Measurements from ENCODE around the gene TLL2.

Gene TLL2

DNA sequence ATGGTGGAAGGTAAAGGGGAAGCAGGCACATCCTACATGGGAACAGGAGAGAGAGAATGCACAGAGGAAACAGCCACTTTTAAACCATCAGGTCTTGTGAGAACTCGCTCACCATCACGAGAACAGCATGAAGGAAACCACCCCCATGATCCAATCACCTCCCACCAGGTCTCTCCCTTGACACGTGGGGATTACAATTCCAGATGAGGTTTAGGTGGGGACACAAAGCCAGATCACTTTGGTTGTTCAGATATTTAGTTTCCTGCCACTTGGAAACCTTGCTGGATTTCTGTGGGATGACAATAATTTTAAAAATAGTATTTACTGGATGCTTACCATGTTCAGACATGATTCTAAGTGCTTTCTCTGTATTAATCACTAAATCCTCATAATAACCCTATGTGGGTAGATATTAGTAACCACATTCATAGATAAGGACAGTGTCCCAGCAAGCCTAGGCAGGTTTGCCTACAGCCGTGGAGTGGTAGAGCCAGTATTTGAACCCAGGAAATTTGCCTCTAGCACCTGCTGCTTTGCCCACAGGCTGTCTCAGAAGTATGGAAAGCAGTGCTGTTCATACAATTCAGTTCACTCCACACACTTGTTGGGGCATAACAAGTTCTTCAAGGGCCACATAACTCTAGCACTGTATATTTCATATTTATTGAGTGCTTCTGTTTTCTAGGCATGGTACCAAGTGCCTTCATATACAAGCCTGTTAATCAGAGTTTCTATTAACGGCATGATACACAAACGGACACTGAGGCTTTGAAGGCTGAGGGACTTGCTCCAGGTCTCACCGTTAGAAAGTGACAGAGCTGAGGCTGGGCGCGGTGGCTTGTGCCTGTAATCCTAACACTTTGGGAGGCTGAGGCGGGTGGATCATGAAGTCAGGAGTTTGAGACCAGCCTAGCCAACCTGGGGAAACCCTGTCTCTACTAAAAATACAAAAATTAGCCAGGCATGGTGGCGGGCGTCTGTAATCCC is 8.3 kb downstream of the TLL2 start:
- DNase-seq: no peak

DNA sequence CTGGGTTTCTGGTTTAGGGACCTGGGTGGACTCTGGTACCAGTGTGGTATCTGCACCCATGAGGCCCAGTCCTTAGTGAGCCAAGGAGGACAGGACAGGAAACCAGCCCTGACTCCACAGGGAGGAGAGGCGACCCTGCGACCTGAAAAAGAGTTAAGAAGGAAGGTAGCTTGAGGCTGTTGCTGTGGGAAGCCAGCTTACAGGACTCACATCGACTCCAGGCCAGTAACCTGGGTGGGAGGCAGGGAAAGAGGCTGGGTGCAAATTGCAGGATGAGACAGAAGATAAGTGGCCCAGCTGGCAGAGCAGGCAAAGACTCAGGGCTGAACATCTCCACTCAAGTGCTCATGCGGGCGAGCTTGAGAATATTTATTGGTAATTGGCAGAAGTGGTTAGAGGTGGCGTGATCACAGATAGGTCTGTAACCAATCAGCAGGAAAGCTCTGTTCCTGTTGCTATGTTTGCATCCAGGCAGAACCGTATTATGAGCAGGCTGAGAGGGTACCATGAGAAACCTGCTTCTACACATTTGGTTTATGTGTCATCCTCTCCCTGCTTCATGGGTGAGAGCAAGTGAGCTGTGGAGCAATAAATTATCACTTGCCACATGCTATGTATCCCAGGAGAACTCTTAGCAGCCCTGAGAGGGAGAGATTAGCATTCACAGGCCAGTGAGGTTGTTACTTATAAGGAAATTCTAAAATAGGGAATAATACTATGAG is 11.0 kb downstream of the TLL2 start:
- DNase-seq: no peak

DNA sequence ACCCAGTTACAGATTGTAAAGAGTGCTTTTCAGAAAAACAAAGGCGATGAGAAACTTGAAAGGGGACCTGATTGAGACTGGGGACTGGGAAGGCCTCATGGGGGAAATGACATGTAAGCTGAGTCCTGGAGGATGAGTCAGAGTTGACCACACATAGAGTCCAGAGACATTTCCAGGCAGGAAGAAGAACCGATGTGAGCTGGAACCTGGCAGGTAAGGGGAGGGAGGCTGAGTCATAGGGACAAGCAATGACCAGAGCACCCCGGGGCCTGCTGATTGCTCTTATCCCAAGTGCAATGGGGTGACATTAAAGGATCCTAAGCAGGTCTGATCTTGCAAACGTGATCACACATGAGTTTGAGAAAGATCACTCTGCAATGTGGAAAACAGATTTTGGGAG is 11.7 kb downstream of the TLL2 start:
- no peak for DNase-seq

DNA sequence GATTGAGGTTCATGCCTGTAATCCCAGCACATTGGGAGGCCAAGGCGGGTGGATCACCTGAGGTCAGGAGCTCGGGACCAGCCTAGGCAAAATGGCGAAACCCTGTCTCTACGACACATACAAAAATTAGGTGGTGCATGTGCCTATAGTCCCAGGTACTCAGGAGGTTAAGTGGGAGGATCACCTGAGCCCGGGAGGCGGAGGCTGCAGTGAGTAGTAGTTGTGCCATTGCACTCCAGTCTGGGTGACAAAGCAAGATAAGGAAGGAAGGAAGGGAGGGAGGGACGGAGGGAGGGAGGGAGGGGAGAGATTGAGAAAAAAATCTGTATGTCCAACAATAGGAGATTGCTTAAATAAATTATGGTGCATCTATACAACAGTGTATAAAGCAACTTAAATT is 13.2 kb downstream of the TLL2 start:
- DNase-seq: no peak

DNA sequence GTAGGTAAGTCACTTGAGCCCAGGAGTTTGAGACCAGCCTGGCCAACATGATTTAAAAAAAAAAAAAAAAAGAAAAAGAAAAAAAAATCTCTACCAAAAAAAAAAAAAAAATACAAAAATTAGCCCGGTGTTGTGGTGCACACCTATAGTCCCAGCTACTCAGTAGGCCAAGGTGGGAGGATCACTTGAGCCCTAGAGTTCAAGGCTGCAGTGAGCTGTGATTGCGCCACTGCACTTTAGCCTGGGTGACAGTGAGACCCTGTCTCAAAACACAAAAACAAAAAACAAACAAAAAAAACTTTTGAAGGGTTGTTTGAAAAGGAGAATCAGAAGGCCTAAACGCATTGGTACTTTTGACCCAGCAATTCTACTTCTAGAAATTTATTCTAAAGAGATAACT is 13.7 kb downstream of the TLL2 start:
- DNase-seq: no peak

DNA sequence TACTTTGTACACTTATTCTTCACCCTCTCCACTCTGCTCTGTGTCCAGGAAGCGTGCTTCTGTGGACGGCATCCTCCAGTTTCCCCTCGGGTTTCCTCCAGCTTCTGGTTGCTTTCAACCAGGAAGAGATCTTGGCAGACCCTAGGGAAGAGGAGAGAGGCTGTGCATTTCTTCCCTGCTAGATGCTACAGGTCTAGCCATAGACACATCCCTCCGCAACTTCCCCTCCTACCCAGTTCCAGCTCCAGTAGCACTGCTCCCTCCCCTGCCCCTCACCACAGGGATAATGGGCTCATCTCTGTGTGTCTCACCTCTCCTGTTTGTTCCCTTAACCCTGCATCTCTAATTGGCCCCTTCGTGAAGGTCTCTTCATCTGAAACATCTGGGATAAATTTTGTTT is 16.3 kb downstream of the TLL2 start:
- no peak for DNase-seq

DNA sequence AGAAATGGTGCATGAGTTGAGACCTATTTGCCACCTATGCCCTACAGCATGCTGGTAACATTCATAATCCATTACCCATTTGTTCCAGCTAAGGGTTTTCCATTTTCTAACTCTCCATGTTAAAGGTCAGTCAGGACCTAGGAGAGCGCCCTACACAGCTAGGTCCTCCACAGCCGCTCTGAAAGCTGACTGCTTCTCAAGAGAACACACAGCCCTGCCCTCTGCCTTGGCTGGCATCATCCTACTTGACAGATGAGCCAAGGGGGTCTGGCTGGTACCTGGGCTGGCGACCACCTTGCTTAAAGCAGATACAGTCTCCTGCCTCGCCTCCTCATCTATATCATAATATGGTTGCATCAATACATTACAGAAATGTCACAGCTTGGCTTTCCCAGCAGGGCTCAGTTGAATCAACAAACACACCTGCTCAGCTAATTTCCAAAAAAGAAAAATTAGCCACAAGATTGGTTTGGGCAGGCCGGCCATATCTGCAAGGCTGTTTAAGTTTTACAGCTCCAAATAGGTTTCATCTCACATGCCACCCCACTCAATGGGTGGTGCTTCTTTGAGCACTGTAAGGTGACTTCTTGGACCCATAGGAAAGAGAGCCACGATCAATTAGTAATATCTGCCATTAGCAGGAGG is 17.3 kb downstream of the TLL2 start:
- DNase-seq: no peak

DNA sequence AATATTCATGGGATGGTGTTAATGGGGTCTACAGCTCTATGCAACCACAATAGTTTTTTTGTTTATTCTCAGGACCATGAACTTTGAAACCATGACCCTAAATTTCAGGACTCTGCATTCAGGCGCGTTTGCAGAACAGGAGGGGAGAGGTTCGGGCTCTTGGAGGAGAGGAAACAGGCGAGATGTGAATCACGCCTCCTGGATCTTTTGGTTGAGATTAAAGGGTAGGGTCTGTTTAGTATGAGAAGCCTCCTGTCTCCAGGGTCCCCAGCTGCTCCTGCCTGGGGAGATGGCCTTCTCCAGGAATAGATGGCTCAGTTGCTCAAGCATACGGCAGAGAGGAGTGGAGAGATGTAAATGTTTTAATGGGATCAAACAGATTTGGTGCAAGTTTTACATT is 18.2 kb downstream of the TLL2 start:
- no peak for DNase-seq

DNA sequence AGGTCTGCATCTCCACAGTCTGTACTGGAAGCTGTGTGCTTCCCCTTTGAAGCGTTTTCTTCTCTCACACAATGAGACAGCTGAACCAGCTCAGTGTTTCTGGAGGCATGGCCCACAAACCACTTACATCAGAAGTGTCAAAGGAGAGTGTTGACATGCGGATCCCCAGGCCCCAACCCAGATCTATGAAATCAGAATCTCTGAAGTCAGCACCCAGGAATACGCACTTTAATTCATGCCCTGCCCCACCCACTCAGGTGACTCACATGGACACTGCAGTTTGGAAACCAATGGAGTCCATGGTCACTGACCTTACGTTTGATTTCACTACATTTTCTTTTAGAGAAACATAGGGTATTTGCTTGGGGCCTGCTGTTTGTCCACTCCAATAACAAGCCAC is 19.0 kb downstream of the TLL2 start:
- DNase-seq: no peak

DNA sequence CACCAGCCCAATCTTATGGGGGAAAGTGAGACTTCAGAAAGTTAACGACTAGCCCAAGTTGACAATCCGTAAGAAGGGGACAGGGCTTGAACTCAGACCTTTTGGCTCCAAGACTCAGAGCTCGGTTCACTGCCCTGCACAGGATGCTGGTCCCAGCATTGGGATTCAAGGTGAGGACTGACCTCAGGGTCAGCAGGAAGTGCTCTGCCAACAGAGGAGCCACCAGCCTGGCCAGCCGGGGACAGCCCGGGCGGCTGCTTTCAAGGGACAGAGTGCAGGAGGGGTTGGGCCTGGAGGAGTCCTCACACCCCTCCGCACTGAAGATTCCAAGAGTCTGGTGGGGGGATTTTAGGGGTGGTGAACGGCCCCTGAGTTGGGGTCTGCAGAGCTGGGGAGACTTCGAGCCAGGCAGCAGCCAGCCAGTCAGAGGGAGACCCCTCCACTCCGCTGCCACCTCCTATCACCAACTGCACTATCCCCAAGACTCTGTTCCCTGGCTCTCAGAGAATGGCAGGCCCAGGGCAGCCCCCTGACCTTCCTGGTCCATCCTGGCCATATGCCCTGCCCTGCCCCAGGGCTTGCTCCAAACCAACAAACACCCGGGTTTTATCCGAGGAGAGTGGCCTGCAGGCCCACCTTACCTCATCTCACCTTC is 19.7 kb downstream of the TLL2 start:
- DNase-seq: no peak

DNA sequence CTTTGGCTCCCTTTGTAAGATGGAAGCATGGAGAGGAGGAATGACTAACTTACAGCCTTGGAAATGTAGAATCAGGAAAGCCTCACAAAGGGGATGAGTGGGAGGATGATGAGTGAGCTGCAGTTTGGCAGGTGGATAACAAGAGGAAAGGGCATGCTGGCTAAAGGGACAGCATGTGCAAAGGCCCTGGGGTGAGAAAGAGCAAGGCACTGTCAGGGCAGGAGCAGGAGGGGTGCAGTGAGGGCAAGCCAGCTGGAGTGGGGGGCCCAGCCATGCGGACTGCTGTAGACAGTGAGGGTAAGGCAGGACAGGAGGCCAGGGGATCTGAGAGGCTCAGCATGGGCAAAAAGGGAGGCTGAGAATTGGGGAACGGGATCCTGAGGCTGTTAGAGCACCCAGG is 20.5 kb downstream of the TLL2 start:
- DNase-seq: no peak

DNA sequence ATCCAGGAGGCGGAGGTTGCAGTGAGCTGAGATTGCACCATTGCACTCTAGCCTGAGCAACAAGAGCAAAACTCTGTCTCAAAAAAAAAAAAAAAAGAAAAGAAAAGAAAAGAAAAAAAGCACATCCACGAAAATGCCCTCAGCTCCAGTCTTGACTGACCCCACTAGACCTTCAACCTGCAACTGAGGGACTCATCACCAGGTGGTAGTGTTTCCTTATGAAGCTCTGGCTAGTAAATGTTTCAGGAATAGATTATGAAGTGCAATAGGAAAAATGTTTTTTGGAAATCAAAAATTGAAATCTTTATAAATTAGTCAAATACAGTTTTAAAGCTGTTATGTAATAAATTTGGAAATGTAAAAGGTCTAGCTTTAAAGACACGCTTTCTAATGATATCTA is 22.4 kb downstream of the TLL2 start:
- DNase-seq: no peak

DNA sequence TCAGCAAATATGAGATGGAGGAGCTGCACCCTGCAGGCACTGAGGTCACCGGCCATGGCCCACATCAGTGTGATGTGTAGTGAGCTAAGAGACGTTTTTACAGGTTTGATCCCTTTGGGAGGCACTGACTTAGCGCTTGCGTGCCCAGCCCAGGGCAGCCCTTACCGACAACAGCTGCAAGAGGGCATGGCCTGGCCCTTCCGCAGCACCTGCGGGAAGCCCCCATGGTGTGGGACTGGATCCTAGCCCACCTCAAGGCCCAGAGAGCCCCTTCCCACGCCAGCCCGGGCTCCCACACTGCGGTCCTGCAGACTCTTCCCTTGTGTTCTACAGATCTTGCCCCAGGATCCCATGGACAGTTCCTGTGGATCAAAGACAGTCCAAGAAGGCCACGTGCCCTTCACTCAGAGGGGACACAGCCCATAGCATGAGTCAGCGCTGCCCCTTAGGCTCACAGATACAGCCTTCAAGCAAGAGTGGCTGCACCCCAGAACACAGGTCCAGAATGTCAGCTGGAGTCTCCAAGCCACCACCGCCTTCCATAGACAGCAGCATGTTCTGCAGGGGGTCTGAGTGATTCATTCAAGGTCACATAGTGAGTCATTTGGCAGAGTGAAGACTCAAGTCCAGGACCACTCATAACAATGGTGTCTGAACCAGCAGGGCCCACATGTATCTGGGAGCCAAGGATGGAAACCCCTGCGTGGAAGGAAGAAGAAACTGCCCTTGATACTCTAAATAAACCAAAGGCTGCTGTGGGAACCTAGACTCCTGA is 25.4 kb downstream of the TLL2 start:
- no peak for DNase-seq

DNA sequence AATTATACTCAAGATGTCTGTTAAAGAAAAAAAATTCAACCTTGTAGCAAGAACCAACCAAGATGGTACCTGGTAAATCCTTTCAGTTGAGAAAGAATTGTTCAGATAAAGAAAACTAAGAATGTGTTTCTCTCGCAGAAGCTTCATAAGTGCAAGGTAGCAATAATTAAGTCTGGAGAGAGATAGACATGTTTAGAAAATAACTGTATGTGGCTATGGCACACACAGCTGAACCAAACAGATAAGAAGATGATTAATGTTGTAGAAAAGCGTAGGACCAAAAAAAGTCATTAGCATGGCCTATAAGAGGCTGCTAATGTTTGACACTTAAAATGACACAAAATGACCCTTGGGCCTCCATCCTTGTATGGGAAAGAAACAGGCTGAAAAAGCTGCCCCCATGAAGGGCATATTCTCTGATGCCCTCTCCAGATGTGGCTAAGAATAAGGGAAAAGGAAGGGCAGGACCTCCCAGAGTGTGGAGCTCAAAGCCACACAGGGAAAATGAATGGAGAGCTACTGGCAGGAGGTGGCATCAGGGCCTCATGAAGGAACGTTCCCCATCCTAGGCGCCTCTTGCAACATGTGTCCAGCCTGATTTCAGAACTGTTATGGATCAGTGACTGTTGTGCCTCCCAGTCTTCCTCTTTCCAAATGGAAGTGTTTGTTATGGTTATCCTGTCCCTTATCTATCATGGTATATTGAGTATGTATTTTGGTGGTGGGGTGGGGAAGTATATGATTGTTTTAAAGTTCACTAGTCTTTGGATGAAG is 30.7 kb downstream of the TLL2 start:
- DNase-seq: no peak

DNA sequence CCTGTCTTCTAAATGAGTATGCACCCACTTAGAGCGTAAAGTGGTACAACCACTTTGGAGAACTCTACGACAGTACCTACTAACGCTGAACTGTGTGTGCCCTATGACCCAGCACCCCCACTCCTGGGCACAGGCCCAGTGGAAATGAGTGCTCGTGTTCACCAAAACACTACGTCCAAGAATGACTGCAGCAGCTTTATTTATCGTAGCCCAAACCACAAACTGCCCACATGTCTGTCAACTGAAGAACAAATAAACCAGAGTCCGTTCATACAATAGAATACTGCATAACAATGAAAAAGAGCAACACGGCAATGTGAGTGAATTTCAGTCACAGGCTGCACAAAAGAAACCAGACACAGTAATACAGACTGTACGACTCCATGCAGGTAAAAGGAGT is 35.4 kb downstream of the TLL2 start:
- no peak for DNase-seq

DNA sequence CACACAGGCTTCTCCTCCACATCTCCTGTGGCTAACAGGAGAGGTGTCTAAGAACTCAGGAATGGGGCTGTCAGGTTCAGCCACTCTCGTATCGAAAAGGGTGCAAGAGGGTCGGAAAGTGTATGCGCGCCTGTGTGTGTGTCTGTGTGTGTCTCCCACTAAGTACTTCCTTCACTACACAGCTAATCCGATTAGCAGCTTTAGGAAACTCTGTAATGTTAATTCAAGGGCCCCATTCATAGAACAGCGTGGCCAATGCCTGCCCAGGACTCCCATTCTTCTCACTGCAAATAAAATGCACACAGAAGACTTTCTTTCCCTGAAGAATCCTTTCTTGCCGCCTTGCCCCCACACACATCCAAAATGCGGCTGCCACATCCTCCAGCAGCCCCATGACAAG is 39.9 kb downstream of the TLL2 start:
- DNase-seq: no peak

DNA sequence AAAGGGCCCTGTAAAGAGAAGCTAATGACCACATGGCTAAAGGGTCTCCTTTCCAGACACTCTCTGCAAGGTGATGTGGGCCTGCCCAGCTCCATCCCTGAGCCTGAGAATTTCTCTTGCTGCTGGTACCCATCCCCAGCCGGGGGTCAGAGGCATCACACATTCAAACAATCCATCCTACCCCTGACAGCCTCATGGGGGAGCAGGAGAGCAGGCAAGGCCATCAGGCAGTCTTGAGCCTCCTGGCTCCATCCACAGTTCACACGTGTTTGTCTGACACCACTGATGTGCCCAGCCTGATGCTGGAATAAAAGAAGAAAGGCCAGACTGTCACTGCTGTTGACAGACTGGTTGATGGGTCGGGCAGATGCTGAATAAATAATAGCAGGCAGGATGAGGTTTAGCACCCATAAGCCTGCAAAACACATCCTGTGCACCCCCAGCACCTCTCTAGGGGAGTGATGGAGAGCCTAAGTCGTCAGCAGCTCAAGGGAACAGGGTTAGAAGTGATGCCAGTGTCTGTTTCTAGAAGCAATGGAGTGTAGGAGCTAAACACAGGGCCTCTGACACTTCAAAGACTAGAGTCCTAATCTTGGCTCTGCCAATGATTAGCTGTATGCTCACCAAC is 43.5 kb downstream of the TLL2 start:
- no peak for DNase-seq

DNA sequence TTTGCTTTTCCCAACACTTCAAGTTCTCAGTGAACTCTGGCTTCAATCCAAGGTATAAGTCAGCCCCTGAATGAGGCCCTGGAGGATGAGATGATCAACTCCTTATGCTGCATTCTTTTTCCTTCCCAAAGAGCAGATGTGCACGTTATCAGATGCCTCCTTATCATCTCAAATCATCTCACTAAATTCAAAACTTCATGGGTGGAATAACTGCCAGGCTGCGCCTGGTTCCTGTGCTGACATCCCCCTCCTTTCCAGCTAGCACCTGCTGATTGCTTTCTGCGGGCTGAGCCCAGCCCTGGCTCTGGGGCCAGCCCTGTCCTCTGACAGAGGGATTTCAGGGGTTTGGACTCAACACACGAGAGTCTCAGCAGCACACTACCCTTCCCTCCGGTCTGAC is 44.9 kb downstream of the TLL2 start:
- no peak for DNase-seq

DNA sequence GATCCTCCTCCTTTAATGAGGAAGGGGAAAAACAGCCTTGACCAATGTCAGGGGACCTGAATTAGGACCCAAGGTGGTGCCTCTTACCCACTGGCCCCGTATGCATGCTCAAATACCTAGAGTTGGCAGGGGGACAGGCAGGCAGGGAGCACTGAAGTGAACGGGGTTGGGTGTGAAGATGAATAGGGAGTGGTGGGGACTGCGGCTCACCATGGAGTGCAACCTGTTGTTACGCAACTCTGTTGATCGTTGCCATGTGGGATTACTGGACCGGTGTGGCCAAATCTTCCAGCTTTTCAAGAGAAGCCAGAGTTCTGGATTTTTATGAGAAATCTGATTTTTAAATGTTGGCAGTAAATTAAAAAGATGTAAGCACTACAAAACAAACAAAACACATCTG is 48.1 kb downstream of the TLL2 start:
- no peak for DNase-seq

DNA sequence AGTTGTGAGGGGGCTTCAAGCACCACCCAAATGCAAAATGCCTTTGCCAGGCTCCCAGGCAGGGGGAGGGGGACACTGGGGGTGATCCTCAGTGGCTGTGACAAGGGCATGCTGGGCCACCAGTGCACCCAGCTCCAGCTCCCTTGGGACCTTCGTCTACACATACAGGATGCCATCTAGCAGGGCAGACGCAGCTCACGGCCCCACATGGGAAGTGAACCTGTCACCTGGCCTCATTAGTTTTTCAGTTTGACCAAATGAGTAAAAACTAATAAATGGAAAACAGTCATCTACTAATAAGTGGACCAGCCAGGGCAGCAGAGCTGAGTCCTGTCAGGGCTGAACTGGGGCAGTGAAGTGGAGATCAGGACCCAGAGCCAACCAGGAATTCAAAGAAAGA is 50.2 kb downstream of the TLL2 start:
- no peak for DNase-seq

DNA sequence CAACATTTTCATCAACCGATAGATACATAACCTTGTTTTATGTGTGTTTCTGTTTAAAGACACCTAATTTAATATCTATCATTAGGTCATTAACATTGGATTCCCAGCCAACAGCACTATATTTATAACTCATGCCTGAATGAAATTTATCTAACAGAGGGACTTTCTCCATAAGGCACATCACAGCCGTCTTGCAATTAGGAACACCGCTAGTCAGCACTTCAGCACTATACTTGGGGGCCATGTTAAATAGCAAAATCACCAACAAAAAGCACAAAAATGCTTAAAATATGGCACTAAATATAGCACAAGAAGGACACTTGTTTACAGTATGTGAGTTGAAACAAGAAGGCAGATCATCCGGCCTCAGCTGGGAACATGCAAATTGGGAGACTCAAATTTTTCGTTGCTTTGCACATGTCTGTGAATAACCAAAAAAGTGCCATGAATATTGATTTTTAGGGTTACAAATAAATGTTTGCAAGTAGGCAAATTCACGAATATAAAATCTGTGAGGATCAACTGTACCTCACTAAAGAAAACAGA is 51.0 kb downstream of the TLL2 start:
- no peak for DNase-seq

Measured in left hindlimb (tissue), 1 donor.